Measurements from ENCODE around the gene SLC38A10.

The SLC38A10 gene

DNA sequence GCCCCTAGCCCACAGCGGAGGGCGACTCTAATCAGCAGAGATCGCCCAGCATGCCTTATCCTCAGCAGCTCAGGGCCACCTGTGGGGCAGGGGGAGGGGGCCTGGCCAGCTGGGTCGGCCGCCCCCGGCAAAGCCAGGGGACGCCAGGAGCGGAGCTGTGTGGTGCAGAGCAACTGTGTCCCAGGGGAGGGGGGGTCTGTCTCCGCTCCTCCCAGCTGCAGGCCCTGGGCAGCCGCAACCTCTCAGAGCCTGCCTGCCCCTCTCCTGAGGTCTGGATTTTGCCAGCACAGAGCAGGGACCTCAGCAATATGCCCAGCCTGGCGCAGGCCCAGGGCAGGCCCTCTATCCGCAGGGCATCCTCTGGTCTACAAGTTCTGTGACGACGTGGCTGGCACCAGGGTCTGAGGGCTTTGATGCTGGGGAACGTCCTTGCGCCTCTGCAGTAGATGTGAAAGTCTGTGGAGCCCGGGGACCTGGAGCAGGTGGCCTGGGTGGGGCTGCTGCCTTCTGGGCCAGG is 36.5 kb upstream of the SLC38A10 start:
- no peak for DNase-seq (ENCODE audit: low spot score)

DNA sequence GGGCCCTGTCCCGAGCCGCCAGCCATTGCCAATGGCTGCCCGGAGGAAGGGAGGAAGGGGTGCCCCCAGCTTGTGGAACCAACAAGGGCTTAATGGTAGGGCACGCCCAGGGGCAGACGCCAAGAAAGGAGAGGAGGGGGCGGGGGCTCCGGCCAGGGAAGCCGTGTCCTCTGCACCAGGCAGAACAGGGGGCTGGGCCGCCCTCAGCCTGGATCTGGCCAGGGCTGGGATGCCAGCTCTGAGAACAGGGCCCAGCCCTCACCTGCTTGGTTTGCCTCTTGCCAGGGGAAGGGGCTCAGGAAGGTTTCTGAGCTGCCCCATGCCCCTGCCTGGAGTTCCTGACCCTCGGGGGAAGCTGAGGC is 35.8 kb upstream of the SLC38A10 start:
- DNase-seq (ENCODE audit: low spot score) = no peak

DNA sequence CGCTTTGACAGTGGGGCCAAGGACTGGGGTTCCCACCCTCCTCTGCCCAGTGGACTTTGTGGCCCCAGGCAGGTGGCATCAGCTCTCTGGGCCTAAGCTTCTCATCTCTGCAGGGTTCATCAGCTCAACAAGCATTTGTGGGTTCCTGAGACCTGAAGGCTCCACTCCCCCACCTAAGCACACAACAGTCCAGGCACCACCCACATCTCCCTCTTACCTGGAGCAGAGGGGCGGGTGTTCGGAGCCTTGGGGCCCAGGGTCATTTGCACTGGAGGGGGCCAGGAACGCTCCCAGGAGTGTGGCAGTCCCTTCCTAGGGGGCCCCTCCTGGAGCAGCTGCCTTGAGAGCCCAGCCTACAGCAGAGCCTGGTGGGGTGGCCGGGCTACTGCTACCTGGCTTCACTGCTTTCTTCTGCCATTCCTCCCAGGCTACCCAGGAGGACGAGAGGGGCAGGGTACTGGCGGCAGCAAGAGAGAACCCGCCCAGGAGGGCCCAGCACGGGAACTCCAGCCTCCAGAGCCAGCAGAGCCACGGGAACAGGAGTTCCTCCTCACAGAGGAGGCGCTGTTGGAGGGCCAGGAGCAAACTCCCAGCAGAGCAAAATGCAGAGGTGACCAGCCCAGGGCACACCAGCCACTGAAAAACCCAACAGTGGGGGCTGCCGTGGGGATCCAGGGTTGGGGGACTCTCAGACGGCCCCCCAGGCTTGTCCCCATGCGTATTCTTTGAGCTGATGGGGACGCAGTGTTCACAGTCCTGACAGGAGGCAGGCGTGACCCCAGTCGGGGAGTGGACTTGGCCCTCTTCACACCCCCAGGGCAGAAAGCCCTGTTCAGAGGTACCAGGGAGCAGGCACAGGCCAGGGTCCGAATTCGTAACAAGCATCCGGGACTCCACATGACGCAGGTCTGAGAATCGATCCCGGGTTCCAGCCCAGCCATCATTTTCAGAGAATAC is 35.1 kb upstream of the SLC38A10 start:
- no peak for DNase-seq (ENCODE audit: low spot score)

DNA sequence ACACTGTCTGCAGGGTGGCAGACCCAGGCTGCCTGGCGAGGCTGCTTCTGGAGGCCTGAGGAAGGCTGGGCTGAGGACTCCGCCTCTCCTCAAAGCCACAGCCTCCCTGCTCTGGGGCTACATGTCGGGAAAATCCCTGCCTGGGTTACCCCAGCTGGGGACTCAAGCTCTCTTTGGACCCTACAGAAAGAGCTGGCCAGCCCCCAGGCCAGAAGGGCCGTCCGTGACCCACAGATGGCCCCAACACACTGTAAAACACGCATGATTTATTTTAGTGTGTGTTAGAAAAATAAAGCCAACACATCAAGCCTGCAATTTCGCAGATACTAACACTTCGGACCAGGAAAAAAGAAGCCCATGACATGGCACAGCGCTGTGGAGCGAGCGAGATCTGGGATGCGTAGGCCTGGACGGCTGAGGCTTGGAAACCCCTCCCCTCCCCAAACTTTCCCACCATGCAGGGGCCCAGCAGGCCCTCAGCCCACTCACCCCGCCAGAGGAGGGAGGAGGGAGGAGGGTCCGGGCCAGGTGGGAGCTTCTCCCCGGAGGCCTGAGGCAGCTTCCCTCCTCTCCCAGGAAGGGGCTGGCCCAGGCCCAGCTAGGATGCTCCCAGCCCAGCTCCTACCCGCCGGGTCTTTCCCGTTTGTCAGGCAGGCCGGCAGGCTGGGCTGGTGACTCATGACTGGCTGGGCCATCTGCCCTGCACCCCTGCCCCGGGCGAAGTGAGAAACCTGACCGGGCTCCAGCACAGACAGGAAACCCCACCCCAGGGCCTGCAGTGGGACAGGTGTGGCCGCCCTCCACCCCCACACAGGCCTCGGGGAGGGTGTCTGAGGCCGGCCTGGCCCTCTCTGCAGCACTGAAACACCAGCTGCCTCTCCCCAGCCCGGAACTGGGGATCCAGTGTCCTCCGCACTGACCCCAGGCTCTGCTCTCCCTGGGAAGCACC is 34.1 kb upstream of the SLC38A10 start:
- no peak for DNase-seq (ENCODE audit: low spot score)

DNA sequence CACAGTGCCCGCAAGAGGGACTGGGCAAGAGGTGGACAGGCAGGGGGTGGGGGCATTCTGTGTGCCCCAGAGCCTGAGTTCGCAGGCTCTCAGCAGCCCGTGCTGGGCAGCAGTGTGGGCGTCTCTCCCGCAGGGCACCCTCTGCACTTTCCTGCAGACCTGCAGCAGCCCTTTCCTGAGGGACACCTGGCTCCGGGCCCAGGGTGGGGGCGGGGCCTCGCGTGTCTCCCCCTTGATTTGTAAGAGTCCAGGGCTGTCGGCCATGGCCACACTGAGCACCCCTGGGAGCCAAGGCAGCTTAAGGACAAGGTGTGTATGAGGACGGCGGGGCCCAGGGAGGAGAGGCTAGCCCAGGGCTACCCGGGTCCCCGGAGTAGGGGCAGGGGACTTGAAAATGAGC is 33.4 kb upstream of the SLC38A10 start:
- DNase-seq (ENCODE audit: low spot score) = no peak

DNA sequence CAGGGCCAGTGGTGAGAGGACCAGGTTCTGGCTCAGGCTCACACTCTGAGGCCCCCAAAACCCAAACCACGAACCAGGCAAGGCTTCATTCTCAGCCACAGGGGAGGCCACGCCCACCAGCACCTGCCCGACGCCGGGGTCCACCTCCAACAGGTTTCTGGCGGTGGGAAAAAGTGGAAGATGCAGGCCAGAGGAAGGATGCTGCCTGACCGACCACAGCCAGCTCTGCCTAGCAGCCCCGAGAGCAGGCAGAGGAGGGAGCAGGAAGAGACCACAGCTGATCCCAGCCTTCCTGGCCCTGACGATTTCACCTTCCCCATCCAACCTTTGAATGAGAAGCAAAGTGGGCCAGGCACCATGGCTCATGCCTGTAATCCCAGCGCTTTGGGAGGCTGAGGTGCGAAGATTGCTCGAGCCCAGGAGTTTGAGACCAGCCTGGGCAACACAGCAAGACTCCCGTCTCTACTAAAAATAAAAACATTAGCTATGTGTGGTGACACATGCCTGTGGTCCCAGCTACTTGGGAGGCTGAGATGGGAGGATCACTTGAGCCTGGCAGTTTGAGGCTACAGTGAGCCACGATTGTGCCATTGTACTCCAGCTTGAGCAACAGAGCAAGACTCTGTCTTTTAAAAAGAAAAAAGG is 30.7 kb upstream of the SLC38A10 start:
- DNase-seq (ENCODE audit: low spot score) = no peak

DNA sequence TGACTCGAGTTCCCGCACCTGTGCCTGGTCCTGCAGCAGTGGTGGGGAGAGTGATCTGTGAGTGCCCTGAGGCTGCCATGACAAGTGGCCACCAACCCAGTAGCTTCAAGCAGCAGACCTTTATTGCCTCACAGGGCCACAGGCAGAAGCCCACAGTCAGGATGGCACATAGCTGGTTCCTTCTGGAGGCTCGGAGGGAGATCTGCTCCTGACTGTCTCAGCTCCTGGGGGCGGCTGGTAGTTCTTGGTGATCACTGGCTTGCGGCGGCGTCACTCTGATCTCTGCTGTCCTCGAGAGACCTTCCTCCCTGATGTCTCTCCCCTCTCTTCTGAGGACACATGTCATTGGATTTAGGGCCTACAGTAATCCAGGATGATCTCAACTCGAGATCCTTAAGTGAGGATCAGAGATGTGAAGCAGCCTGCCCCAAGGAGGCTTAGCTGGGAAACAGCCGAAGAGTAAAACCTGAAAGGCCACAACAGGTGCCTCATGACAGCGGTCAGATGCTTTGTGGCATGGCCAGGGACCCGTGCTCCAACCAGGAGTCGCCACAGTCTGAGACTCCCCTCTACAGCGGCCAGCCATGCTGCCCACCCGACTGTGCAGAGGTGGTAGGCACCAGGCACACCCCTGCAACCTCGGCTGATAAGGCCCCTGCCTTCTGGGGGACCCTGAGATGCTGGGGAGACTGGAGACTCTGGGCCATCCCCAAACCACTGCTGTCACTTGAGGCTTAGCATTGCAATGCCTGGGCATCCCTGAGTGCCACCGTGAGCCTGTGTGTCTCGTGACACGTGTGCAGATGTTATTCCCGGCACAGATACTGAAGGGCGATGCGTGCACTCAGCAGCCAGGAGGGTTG is 30.0 kb upstream of the SLC38A10 start:
- DNase-seq (ENCODE audit: low spot score) = no peak

DNA sequence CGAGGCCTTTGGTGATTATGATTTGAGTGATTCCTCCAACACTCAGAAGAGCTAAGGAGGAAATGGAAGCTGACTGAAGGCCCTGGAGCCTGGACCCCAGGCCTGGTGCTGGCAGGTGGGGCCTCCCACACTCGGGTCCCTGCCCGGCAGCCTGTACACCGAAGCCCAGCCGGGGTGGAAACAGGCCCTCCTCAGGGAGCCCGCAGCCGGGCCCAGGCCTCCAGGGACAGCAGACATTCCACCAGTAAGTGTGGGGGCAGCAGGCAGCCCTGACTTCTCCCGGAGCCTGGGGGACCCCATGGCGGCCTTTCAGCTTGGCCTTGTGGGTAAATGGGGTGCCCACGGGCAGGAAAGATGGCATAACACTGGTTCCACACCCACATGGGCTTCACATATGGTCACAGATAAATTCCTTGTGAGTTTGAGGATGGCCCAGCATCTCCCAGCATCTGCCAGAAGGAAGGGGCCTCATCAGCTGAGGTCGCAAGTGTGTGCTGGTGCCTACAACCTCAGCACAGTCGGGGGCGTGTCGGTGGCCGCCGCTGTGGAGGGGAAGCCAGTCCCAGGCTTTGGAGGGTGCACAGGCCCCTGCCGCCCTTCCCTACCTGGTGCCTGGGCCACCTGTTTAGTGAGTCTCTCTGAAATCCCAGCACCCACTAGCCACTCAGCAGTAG is 29.2 kb upstream of the SLC38A10 start:
- no peak for DNase-seq (ENCODE audit: low spot score)

DNA sequence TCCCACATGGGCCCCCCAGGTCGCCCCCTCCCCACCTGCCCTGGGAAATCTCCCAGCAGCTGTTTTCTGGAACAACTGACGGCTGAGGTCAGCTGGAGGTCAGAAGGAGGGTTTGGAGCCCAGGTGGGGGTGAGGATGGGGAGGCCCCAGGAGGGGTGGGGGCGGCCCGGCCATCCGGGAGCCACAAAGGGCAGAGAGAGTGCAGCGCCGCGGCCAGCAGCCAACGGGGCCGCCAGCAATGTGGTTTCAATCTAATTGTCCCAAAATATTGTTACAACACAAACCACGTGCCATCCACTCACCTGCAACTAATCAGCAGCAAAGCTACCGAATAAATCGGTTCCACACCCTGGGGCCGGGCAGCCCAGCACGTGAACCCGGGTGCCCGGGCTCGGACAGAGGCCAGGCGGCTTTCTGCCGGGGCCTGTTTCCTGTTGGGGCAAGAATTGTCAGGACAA is 28.3 kb upstream of the SLC38A10 start:
- no peak for DNase-seq (ENCODE audit: low spot score)

DNA sequence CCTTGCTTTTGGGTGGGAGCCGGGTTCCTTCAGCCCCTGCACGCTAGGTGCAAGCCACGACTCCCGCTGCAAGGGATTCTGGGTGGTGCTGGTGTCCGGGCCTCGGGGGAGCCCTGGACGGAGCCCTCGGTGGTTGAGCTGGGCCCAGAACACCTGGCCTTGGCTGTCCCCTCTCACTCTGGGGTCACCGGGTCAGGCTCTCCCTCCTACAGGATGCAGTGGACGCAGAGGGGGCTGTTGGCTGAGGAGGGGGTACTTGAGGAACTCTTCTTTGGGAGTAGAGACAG is 27.9 kb upstream of the SLC38A10 start:
- no peak for DNase-seq (ENCODE audit: low spot score)

DNA sequence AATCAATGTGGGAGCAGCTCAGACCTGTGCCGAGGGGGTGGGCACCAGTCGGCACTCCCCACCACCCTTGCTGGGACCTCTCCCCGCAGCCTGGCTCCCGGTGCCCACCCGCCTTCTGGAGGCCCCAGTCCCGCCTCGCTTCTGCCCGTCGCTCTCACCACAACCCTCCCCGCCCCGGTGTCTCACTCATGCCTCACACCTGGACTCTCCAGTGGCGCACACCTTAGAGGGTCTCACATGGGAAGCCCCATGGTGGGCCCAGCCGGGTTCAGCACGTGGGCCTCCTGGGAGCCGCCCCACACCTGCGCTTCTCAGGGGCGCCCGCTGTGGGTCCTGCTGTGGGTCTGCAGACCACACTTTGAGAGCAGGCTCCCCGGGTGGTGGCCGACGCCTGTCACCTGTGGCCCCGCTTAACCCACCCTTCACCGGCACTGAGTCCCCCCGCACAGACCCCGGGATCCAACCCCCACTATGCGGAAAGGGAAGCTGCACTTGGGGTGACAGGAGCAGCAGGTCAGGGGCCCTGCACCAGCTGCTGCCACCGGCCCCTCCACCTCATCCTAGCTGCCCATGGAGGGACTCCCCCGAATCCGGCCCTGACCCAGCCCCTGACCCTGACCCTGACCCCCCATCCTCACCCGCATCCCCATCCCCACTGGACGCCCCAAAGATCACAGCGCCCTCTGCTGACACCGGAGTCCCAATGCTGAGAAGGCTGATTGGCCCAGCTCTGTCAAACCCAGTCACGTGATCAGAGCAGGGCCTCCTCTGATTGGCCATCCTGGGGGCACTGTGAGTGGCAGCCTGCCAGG is 27.4 kb upstream of the SLC38A10 start:
- peak; percentile 45 for DNase-seq (ENCODE audit: low spot score)

DNA sequence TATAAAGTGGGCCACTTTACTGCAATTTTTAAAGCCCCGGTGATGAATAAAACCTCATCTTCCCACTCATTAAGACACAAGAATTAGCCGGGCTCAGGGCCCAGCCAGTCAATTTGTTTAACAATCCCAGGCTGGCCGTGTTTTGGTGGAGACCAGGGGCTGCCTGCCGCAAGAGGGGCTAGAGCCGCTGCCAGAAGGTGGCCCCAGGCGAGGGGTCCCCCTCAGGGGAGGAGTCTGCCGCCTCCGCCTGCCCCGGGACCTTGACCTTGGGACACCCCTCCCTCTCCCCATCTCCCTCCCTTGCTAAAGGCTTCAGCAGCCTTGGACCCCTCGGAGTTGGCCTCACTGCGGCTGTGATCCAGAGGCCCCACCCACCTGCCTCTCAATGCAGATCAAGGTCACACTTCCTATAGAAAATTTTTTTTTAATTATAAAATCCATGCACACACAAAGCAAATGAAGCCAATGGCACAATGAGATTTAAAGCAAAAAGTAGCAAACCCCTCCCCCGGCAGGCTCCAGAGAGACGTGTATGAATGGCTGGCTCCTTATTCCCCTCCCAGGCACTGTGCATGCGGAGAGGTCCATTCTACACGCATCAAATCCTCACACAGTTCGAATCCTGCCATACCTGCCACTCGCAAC is 23.0 kb upstream of the SLC38A10 start:
- DNase-seq (ENCODE audit: low spot score) = no peak

DNA sequence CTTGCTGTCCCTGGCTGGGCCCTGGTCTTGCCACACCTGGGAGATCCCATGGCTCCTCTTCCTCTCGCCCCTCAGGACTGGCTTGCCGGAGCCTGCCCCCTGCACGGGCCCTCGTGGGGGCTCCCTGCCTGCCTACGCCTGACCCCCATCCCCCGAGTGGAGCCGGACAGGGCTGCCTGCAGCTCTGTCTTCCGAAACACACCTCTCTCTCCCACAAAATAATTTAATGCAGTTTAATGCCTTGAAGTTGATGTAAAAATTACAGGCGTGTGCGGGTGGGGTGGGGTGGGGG is 22.4 kb upstream of the SLC38A10 start:
- no peak for DNase-seq (ENCODE audit: low spot score)

DNA sequence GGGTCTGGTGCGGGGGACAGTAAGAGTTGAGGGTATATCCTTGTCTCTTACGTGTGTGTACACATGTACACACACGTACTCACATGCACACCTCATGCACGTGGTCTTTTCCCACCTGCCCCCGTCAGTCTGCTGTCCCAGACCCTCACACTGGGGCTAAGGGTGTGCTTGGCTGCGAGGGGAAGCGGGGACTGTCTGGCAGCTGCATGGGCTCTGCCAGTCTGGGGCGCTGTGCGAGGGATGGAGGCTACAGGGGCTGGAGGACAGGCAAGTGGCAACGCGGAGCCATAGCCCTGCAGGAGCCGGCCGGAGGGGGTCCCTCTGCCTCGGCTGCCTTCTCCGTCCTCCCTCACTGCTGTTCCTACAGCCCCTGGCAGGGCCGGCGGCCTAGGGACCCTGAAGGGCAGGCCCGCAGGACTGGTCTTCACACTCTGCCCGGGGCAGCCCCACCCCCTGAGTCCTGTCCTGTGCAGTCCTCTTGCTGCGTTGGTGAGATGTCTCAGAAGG is 20.8 kb upstream of the SLC38A10 start:
- DNase-seq (ENCODE audit: low spot score) = no peak

DNA sequence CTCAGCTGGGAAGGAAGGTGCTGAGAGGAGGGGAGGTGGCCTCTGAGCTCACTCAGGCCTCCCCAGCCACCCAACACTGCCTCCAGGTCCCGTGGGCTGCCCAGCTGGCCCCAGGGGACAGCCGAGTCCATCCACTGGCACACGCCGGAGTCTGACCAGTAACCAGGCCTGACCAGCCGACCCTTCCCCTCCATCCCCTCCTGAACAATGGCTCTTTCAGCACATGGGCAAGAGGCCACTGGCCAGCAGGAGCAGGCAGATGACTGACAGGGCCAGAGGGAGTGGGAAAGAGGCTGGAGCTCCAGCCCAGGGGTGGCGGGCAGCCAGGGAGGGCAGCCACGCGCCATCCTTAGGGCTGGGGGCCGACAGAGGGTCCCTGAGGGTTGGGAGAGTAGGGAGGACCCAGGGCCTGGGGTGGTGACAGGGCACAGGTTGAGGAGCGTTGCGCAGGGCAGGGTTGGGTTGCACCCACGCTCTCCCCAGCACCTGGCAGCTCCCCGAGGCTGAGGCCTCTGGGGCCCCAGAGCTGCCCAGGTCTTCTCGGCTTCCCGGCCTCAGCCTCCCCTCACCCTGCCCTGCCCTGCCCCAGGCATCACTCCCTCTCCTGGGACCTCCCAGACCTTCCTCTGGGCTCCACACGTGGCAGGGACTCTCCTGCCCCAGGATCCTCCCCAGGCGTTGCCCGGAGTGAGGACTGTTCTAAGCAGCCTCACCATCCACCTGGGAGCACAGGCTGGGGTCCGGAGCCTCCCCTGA is 20.2 kb upstream of the SLC38A10 start:
- DNase-seq (ENCODE audit: low spot score) = no peak

DNA sequence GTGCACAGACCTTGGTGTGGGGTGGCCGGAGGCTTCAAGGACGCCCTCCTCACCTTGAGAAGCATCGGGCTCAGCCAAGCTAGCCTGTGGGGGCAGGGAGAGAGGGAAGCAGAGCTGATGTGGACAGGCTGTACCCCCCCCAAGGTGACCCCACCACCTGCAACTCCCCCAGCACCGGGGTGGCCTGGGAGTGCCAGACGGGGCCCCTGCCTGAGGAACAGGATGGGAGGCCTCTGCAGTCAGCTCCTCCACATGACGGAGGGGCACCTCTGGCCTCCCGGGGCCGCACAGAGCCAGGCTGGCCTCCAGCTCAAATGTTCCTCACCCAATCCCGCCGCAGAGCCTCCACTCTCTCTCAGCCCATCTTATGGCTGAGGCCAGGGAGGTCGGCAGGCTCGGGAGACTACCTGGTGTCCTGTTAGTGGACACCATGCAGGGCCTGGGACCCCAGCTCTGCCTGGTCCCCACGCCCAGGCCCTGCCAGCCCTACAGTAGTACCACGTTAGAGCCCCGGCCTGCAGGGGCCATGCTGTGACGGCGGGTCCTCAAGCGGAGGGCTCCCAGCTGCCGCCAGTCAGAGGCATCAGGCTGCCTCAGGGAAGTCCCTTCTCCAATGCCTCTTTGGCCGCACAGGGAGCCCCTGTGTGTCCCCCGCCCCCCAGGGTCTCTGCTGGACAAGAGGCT is 19.4 kb upstream of the SLC38A10 start:
- no peak for DNase-seq (ENCODE audit: low spot score)

DNA sequence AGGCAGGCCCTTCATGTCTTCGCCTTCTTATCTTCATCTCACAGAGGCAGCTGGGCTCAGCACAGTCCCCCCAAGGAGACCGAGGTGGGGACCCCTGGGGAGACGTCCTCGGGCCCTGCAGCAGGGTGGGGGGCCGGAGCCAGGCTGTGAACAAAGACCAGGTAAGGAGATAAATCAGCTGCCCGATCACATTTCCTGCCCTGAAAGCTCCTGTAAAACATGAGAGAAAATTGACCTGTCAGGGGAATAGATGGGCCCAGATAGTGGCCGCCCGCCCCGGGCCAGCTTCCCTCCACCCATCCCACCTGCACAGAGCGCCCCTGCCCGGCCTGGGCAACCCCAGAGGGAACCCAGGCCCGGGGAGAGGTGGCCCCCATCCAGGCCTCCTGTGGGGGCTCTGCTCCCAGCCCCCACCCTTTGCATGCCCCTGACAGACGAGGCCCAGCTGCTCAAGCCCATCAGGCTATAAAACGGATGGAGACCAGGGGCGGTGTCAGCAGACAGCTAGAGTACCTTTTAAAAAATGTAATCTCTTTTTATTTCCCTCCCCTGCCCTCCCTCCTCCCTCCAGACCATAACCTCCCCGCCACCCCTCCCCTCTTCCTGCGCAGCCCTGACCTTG is 18.8 kb upstream of the SLC38A10 start:
- DNase-seq (ENCODE audit: low spot score) = no peak

Data from activated CD4-positive, alpha-beta T cell treated with anti-CD3 and anti-CD28 coated beads, Interleukin-2, Interleukin-4, amounts not matched to agents 100 ng/mL and 50 ng/mL, durations not matched to agents 16 hours and 8 hours (primary cell).